ENCODE measurements around the gene CASZ1.

Gene CASZ1

DNA sequence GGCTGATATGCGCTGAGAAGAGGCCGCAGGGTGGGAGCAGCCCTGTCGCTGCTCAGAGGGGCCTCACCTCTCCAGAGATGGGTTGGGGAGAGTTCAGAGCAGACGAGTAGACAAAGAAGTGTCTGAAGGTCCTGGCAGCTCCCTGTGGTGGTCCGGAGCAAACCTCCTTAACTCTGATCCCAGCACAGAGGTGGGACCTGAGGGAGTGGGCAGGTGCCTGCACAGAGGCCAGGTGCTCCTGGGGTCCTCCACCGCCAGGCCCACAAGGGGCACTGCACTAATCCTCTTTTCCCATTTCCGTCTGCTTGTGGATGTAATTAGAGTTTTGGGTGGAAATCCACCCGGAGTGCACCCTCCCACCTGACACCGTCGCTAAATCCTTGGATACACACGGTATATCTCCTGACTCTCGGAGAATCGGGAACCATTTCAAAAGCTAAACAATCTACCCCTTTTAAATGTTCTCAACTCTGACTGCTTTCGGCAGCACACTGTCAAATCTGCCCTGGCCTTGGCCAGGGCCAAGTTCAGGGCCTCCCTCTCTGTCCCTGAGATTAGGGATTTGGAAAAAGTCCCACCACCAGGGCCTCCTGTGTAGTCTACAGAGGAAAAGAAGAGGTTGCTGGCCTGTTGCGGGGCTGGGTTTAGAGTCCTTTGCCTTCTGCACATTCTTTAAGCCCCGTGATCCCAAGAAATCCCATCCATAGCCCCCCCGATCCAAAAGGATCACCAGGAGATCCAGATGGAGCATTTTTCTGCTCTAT lies 22.4 kb downstream of the CASZ1 start:
- DNase-seq, result no peak

DNA sequence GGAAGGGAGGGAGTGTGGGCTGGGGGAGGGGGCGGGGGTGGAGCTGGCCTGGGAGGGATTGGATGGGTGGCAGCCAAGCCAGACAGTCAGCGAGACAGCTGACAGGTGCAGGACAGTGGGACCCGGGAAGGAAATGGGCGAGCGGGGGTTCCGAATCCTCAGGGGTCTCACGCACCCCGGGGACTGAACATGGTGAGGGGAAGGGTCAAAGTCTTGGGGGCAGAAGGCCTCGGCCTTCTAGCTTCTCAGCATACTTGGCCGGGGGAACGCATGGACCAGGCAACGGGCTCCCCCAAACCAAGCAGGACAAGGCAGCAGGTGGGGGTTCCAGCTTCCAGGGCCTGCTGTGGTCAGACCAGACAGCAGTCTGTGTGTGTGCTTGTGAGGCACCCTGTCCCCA lies 23.1 kb downstream of the CASZ1 start:
- DNase-seq, result no peak

DNA sequence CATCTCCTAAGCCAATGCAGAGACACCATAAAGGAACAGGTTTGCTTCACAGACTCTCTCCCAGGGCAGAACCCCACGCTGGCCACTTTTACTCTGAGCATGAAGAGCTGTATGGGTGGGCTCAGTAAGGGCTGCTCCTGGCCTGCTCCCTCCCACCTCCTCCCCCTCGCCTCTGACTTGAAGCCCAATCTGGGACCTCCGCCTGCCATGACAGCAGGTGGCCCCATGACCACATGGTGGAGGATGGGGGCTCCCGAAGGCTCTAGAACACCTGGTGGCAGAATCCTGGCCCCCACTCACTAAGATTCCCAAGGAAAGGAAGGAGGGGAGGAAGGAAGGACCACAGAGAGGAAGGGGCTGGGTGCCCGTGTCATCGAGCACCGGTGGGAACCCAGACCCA lies 23.7 kb downstream of the CASZ1 start:
- DNase-seq, result no peak

DNA sequence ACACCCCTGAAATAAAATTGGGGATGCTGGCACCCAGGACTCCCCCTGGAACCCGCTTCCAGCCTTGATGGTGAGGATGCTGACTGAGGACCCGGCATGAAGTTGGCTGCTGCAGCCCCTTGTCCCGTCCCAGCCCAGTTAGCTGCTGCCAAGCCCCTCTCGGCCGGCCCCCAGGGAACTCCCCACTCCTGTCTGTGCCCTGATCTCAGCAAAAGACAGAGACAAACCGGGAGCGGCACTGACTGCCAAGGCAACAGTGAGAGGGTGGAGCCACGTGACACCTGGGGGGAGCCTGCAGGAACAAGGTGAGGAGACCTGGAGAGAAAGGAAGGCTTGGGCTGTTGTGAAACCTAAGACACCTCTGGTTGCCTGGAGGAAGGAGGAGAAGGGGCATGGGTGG lies 24.7 kb downstream of the CASZ1 start:
- no peak for DNase-seq

DNA sequence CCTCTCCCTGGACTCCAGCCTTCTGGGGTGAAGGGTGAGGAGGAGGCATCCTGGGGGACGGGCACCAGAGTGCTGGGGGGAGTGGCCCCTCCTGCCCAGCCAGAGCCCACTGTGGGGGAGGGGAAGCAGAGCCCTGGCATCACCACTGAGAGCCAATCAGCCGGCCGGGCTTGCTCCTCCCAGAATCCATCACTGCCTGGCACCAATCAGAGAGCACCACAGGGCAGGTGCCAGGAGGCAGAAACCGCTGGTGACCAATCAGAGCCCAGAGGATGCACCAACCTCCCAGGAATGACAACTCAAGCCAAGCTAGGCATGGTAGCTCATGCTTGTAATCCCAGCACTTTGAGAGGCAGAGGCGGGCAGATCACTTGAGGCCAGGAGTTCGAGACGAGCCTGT lies 27.9 kb downstream of the CASZ1 start:
- DNase-seq, result no peak

DNA sequence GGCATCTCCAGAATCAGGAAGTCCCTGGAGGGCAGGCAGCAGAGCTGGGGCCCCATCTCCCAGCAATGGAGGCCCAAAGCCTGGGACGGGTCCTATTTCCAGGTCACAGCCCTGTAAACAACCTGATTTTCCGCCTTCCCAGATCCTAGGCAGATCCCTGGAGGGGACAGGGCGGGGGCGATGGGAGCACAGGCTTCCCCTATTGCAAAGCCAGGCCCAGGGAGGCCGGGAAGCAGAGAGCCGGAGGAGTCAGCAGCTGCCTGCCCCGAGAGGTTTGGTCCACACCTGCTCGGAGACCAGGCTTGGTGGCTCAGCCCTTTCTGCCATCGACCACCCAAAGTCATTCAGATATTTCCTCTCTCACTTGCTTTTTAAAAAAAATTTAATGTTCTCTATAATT lies 29.2 kb downstream of the CASZ1 start:
- DNase-seq, result no peak

DNA sequence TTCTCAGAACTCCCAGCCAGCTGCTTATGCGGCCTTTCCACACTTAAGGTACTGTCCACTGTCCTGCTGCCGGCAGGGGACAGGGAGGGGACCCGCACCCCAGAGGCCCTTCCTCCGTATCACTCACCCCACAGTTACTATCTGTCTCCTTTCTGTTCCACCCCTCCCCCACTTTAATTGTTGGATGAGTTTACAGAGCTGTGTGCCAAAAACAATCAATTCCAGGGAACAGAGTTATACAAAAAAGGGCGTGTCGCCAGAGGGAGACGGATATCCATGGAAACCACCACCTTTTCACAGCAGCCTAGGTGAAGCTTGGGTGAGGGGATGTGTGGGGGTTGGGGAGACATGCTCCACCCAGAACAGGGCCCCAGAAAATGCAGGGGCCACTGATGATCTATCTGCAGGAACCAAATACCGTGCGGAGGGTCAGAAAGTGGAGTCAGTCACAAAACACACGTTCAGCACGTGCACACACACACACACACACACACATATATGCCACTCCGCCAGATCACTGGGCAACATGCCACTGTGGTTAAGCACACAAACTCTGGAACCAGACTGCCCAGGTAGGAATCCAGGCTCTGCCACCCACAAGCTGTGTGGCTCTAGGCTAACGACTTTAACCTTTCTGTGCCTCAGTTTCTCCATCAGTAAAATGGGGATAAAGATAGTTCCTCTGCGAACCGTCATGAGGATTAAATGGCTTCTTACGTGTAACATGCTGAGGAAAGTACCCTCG lies 30.5 kb downstream of the CASZ1 start:
- no peak for DNase-seq

DNA sequence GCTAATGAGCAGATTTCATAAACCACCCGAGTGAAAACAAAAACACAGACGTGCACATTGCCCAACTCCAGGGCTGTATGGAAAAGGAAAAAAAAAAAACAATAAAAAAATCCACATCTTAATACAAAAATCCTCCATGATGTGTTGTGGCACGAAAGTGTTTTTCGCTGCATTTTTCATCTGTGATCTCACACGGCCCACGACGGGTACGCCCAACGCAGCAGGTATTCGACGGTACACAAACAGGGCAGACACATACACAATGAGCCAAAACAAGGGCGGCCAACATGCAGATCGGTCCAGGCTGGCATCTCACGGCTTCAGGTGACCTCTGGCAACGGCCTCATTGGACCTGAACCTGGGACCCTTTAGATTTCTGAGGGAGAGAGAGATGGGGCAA lies 31.1 kb downstream of the CASZ1 start:
- DNase-seq, result no peak

DNA sequence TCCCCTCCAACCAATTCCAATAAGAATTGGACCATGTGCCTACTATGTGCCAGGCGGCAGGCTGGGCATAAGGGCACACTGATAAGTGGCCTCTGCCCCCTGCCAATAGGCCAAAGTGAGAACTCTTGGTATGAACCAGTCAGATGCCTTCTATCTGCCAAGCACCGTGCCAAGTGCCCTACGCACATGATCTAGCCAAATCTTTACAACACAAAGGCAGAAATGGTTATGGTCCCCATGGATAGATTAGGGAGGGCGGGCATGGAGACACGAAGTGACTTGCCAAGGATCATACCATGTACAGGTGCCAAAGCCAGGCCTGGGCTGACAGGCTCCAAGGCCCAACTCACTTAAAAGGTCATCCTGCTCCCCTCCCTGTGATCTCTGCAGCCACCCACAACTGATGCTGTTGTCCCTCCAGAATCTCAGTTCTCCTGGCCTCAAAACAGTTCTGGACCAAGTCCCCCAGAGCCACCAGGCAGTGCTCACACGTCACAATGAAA lies 32.1 kb downstream of the CASZ1 start:
- no peak for DNase-seq

DNA sequence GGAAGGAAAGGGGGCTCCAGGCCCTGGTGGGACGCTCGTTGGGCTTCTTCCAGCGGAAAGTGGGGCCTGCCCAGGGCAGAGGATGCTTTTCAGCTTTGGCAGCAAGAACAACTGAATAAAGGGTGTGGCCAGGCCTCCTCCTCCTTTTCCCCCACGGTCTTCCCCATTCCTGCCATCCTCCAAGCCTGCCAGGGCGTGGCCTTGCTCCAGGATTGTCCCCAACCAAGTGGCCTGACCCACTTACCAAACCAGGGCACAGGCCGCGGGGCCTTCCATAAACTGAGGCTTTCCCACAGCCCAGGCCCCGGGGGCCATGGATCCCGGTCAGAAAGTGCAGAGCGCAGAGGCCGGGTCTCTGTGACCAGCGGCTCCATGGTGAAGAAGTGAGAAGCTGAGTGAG lies 33.6 kb downstream of the CASZ1 start:
- DNase-seq, result no peak

DNA sequence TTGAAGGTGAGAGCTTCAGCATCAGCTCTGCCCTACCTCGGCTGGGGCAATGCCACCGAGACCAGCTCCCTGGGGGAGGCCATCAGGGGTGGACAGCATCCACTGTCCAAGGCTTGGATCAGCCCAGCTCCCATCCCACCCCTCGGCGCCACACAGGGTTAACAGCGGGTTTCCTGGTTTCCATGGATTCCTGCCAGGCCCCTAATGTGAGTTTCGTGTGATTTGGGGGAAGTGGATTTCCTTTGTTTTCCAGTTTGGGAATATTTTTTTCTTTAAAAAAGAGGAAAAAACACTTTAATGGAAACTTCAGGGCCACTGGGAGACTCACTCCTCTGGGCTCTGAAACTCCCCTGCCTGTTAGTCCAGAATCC lies 34.3 kb downstream of the CASZ1 start:
- no peak for DNase-seq

DNA sequence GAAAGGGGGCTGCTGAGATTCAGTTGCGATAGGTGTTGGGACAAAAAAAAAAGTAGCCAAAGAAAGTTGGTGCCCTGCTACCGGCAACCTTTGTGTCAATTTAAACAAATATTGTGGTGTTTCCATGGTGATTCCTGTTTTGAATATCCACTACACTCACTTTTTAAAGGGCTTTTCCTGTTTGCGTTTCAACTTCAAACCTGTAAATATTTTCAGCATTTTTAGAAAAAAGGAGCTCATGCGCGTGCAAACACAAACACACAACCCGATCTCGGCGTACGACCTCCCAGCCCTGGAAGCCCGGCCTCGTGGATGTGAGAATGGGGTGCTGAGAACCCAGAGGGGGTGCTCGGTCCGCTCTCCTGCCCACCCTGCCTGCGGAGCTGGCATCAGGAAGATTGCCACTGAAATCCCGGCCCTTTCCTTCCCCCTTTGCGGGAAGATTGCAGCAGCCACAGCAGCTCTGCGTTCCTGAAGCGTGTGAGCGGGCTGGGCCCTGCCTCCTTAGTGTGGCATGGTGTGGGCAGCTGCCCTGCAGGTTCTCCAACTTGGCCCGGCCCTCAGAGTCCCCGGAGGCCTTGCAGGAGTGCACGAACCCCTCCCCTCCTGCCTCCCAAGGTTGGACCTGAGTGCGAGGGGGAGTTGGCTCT lies 34.8 kb downstream of the CASZ1 start:
- no peak for DNase-seq

DNA sequence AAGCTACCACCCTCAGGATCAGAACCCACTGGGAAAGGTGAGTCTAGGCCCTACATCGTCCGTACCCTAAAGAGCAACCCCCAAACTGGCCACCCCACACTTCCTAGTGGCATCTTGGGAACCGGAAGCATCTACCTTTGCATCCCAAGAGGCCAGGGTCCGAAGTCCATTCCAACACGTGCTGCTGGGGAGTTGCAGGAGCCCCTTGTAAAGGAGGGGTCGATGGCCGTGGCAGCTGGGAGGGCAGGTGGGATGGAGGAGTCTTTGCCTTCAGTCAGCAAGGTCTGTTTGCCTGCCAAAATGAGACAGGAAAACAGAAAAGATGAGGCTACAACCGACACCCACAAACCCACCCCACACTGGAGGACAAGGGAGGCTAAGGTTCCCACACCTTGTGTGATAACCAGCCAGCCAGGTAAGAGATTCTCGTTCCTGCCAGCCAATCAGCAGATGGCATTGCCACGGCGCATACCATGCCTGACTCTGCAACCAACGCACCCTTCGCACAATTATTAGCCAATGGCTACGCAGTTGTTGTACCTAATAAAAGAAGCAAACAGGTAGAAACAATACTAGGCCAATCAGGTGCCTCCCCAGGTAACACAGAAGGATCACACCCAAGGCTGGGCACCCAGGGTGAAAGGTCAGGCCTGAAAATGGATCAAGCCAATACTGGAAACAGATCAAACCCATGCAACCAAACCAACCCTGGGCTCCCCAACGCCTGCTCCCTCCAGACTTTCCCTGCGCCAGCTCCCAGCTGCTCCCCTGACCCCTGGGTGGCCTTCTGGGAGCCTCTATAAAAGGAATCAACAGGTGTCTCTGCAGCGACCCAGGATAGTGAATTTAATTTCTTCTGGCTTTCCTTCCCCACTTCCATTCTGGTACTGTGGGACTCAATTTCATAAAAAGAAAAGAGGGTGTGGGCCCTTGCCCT lies 35.6 kb downstream of the CASZ1 start:
- DNase-seq, result no peak

DNA sequence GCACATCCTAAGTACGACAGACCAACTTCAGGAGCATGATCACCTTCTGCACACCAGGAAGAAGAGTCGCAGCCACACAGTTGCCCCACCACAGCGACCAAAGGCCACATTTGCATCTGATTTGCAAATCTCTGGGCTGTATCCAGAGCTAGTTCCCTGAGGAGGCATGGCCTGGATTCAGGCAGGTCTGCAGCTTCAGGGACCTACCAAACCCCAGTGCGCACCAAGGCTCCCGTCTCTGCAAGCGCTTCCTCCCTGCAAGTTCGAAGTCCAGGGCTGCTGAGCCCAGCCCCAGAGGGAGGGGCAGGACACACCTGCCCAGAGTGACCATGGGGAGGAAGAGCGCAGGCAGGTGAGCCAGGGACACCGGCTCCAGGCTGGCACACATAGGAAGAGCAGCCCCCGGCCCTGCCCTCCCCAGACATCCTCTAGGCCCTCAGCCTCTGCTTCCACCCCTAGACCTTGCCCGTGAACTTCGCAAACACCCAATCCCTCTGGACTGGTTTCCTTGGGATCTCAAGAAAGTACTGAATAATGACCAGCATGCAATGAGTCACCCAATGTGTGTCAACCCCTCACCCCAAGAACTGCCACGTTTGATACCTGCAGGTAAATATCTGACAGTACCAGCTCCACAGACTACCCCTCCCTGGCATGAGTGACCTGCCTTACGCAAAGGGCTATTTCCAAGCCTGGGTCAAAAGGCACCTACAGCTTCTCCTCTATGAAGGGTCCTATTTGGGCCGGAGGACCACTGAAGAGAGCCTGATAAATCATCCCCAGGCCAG lies 36.8 kb downstream of the CASZ1 start:
- DNase-seq, result no peak

DNA sequence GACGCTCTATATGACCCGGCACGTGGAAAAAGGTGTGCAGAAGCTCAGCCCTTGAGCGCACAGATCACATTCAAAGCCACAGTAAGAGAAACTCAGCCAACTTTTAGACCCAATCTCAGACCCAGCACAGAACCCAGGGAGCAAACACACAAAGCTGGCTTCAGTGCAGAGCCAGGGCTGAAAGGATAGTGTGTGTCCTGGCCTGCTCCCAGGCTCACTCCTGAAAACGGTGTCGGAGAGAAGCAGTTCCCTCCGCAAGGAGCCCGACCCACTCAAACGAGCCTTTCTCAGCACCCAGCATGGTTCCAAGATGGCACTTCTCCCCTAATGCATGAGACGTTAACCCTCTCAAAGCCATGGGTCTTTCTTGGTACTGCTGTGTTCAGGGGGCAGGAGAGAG lies 39.6 kb downstream of the CASZ1 start:
- DNase-seq, result no peak

DNA sequence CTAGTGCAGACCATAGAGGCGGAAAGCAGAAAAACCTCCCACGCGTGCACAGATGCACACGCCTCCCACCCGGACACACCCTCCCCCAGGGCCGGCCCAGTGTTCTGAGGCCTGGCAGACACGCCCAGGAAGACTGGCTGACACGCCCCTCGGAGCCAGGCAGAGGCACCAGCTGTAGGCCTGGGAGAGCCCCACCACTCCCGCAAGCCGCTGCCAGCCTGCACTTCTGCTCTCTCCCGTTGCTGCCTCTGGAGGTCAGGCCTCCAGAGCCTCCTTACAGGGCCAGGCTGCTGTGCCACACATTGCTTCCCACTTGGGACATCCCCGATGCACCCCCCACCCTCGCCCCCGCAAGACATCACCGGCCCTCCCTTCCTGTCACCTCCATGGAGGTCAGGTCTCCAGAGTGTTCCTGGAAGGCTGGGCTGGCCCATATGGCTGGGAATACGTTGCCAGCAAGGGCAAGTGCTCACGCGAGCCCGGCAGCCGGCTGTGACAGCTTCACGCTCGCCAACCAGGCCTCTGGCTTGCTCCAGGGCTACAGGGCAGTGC lies 40.4 kb downstream of the CASZ1 start:
- peak; percentile 89 for DNase-seq

DNA sequence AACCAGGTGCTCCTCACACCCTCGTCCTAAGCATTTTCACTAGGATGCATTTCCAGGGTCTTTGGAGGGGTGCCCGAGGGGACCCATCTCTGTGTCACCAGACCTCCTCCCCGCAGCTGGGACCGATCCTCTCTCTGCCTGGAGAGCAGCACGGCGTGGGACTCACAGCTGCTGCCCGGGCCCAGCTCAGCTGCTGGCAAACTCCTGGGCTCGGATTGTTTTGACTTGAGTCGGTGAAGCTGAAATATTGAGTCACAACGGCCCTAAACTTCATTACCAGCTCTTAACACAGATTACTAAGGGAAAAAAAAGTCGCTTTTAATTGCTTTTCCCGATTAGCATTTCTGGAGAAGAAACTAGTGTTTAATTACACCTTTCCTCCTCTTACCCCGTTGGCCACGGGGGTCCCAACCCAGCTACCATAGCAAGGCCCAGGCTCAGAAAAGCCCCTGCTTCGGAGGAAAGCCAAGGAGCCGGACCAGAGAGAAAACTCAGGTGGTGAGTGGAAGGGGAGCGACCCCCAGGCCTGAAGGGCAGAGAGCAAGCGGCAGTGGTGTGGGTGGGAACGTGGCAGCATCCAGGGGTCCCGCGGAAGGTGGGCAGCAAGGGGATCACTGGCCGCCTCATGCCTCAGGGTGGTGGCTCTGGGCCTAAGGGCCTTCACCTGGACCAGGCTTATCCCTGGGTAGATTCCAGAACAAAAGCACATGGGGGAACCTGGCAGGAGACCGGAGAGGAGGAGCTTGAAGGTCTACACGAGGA lies 41.7 kb downstream of the CASZ1 start:
- DNase-seq, result no peak

DNA sequence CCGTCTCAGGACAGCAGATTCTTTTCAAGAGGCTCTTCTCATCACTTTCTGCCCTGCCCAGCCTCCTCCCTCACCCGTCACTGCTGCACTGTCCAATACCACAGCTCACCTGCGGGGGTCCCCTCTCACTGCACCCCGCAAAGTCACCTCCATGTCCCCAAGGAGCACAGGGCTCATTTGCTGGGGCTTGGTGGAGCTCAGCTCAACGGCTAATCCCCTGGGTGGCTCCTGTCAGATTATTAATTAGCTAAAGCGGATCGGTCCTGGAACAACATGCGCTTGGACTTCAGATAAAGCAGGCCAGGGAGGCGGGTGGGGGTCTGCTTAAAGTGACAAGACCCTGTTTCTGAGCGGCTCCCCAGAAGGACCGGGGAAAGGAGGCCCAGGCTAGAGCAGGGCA lies 43.1 kb downstream of the CASZ1 start:
- DNase-seq, result peak; percentile 36

DNA sequence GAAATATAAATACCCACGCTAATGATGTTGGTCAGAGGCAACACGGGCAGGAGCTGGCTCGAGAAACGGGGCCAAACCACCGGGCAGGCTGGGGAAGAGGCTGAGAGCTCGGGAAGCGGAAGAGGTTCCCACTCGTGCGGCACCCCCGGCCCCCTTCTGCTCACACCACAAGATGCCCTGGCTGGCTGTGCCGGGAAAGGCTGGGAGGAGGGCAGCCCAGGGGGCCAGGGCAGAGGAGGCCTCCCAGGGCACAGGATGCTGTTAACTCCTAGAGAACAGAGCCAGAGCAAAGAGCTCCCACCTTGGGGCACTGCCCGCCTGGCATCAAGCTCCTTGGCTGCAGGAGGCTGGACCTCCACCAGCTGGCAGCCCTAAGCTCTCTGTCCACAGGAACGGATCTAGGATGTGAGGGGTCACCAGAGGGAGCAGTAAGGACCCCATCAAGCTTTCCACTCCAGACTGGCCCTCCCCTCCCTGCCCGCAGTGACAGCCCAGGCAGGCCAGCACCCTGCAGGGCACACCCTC lies 44.8 kb downstream of the CASZ1 start:
- no peak for DNase-seq

DNA sequence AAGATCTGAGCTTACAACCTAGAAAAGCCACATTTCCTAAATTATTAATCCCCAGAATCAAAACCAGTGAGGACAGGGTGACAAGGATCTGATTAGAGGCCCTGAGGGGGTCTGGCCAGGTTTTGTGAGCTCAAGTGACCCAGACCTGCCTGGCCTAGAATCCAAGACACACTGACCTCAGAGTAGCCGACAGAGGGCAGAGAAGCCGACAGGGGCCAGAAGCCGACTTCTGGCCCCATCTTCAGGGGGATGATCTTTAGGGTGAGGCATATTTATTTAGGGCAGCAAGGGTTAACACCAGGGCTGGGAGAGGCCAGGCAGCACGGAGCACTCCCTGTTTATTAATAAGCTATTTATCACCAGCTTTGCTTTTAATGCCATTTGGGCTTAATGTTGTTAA lies 45.3 kb downstream of the CASZ1 start:
- no peak for DNase-seq
